NCI-H82 (cell line): ENCODE data around the gene MYOZ3.

Source experiments
- DNase-seq: peaks from one replicate; lab custom pipeline; 2025; lab: John Stamatoyannopoulos, UW

Gene MYOZ3

DNA sequence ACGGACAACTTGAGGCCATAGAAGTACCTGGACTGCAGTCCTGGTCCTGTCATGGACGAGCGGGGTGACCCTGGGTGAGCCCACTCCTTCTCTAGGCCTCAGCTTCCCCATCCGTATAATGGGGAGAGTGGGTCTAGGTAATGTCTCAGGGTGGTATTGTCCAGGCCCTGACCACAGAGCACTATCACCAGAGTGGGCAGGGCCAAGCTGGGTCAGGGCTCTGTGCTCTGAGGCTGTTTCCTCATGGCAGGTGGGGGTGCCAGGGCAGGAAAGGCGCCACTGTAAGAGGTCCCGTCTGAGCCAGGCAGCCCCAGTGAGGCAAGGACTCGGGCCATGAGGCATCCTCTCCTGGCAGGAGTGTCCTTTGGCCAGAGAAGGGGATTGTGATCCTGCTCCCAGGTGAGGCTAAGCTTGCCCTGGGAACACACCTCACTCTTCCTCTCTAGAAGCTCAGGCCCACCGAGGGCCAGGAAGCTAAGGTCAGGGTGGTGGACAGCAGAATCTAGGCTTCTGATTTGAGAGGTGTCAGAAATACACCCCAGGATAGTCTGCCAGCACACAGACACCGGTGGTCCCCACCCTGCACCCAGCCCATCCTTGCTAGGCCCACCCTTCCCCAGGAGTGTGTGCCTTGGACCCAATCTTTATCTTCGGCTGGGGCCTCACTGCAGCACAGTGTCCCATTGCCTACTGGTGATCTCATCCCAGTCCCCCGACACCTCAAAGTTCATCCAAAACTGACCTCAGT, 1.5 kb upstream of the MYOZ3 start:
- DNase-seq = no peak

DNA sequence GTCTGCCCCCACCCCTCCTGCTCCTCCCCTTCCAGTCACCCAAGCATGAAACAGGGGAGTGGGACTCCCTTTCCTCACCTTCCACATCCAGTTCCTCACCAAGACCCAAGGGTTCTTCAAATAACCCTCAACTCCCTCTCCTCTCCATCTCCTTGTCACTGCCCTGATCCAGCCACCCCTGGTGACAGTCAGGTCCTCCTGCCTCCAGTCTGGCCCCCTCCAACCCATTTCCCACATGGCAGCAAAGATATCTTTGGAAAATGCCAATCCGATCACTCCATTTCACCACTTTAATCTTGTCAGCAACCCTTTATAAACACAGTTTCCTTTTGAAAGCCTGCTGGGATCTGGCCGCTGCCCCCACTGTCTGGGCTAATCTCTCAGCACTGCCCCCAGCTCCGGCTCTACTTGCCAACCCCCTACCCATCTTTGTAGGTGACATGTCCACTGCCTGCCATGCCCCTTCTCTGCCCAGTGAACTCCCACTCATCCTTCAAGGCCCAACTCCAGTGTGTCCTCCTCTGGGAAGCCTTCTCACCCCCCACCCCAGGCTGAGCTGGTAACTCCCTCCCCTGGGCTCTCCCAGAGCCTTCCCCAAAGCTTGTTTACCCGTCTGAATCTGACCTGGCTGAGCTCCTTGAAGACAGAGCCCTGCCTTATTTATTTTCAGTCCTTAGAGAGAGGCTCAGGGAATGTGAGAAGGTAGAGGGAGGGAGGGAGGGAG, 781 bp upstream of the MYOZ3 start:
- peak; percentile 49 for DNase-seq

DNA sequence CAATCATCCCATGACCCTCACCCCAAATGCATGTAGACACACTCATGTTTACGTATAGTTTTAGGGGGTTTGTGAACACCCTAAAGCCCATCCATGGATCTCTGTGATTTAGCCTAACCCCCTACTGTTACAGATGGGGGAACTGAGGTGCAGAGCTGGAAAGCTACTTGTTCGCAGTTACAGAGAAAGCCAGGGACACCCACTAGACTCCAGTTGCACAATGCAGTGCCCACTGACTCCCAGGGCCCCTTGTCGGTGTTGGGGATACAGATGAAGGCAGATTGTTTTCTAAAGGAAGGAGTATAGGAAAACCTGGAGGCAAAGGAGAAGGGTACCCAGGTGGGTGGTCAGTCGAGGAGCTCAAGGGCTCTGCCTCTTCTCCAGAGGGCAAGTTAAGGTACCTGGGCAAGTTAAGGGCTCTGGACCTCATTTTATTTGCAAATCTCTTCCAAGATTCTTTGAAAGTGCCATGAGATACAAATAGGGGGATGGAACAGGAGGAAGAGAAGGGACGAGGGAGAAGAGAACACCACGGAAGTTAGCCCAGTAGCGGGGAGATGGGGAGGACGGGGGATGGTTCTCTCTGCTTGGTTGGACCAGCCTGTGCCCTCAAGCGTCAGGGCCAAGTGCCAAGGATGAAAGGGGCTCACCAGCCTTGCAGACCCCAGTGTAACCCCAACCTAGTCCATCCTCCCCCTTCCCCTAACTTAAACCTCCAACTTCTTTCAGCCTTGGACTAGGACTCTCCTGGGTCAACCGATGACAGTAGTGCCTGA, 958 bp downstream of the MYOZ3 start:
- DNase-seq = no peak

DNA sequence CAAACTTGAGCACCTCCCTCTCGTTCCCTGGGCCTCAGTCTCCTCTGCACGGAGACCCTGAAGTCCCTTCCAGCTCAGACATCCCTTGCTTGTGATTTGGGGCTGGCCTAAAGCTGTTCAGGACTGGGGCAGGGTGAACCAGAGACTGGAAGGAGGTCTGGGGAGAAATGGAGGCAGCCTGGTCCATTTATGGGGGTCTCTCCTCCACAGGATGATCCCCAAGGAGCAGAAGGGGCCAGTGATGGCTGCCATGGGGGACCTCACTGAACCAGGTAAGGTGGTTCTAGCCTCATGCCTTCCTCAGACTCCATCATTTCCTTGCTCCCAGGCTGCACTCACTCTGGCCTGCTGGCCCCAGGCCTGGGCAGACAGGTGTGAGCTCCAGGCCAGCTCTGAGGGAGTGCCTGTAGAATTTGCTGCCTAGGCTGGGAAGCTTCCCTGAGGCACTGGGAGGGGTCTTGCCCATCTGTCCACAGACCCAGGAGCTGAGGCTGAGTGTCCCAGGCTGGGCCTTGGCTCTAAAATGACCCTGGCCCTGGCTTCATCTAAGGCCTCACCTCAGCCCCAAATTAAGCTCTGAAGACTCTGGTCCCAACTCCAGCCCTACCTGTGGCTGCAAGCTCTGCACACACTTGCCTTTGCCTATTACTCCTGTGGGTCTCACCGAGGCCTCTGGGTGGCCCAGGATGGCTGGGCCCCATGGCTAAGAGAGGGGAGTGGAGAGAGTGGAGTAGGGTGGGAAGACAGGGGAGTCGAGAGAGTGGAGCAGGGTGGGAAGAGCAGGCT, 1.9 kb downstream of the MYOZ3 start:
- no peak for DNase-seq

- no peak for DNase-seq
Observed at GRCh38 chr5:150663936-150664335, 2.9 kb downstream of the MYOZ3 start.

- DNase-seq = no peak
Observed at GRCh38 chr5:150665044-150665443, 4.0 kb downstream of the MYOZ3 start.

DNA sequence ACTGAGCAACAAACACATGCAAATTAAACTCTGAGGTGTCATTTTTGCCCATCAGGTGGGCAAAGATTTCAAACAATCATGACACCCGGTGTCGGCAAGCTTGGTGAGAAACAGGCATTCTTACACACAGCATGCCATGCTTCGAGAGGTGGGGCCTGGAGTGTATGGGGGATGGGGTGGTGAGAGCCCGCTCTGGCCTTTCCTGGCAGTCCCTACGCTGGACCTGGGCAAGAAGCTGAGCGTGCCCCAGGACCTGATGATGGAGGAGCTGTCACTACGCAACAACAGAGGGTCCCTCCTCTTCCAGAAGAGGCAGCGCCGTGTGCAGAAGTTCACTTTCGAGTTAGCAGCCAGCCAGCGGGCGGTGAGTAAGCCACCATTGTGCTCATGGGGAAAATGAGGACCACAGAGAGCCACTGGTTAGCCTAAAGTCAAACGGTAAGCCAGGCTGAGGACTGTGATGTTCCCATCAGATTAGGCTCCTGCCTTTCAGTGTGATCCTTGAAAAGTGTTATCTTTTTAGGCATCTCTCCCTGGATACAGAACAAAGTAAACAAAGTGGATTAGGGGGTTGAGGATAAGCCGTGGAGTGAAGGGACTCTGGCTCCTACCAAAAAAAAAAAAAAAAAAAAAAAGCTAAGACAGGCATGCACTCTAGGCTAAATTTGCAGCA, 9.4 kb downstream of the MYOZ3 start:
- peak; percentile 77 for DNase-seq

DNA sequence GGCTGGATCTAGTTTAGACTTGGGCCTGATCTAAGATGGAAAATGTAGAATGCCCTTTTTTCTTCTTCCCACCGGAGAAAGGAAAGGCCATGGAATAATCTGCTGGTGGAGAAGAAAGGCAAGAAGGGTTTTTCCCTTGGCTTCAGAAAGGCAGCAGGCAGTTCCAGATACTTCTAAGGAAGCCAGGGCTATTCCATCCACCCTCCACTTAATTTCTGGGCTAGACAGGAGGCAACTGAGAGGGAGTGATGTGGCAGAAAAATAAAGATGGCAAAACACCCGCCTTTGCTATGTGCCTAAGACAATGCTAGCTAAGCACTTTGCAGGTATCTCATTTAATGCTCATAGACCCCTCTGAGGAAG, 9.9 kb downstream of the MYOZ3 start:
- no peak for DNase-seq

DNA sequence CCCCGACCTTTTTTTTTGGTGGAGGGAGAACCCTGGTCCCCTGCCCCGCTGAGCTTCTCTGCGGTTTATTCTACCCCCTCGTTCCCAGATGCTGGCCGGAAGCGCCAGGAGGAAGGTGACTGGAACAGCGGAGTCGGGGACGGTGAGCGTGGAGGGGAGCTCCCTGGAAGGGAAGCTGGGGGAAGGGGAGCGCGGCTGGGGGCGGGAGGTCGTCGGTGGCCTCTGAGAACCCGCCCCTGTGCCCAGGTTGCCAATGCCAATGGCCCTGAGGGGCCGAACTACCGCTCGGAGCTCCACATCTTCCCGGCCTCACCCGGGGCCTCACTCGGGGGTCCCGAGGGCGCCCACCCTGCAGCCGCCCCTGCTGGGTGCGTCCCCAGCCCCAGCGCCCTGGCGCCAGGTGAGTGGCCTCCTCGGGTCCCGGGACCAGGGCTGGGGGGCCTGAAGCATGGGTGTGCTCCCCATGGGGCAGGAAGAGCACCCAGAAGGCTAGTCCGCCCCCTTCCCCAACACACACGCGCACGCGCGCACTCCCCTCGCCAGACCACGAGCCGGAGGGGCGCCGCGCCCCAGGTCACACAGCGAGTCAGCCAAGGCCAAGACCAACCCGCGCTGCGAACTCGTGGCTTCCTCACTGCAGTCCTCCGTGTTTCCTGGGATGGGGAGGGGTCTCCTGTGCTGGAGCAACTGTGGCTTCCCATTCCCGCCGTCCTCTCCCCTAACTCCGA, 10.6 kb downstream of the MYOZ3 start:
- no peak for DNase-seq

- DNase-seq = no peak
Observed at GRCh38 chr5:150672237-150672883, 11.3 kb downstream of the MYOZ3 start.

GRCh38 chr5:150672884-150673275, 11.8 kb downstream of the MYOZ3 start:
- DNase-seq = no peak

GRCh38 chr5:150674341-150674821, 13.3 kb downstream of the MYOZ3 start:
- DNase-seq = no peak

DNA sequence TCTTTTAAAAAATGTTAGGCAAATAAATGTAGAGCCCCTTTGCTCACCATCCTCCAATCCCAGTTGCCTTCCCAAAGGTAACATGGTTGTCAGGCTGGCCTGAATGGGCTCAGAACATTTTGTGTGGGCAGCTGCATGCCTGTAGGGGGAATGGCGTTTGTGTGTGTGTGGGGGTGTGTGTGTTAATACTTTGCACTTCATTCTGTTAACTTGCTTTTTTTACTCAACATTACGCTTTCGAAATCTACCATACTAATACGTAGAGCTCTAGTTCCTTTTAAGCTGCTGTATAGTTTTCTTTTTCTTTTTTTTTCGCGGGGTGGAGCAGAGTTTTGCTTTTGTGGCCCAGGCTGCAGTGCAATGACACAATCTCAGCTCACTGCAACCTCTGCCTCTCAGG, 14.0 kb downstream of the MYOZ3 start:
- DNase-seq = no peak

DNA sequence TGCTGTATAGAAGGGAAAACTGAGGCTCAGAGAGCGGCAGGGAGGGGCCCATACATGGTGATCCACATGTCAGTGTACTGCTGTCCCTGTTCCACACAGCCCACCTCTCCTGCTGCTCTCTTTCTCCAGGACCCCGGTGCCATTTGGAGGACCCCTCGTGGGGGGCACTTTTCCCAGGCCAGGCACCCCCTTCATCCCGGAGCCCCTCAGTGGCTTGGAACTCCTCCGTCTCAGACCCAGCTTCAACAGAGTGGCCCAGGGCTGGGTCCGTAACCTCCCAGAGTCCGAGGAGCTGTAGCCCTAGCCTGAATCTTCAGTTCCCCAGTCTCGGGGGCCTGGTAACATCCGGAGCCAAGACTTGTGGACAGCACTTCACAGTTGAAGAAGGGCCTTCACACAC, 15.5 kb downstream of the MYOZ3 start:
- DNase-seq = no peak

- DNase-seq = no peak
Observed at GRCh38 chr5:150689120-150689519, 28.1 kb downstream of the MYOZ3 start.

DNA sequence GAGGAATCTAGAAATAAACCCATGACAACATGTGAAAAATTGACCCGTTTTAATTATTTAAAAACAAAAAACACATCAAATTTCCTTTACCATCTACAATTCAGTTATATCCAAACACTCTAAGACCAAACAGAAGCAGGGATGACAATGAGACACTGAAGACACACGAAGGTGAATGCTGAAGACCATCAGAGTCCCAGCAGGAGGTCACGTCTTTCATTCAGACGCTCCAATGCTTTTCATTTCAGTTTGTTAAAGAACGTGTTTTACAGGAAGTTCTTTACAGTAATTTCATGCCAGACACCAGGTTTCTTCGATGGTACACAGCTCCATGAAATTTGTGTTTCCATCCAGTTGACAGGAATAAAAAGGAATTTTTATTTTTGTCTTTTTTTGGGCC, 29.7 kb downstream of the MYOZ3 start:
- DNase-seq = no peak

- DNase-seq = no peak
Observed at GRCh38 chr5:150692276-150692675, 31.2 kb downstream of the MYOZ3 start.

DNA sequence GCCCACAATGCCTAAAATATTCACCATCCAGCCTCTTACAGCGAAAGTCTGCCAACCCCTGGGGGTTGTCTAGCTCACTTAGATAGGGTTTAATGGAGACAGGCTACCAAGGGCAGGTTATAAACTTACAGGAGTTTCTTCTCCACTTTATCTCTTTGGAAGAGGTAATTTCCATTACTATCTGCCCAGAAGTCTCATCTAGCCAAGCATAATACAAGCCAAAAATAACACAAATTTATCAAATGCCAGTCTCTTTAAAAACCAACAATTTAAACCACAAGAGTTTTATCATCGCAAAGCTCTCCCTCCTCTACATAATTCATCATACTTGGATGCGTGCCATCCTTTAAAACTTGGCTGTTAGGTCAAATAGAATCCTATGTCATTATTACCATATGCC, 33.6 kb downstream of the MYOZ3 start:
- DNase-seq = no peak

DNA sequence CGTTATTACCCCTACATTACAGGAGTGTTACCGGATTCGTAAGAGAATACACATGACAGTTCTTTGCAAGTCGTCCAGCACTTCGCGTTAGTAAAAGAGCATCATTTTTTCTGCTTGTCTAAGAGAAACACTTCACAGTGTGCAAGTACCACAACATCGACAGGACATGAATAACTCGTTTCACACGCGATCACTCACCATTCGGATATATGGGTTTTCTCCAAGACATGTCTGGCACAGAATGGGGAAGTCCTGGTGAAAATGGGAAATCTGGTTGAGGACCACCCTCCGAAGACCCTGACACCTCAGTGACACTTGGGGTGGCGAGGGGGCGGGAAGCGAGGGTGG, 39.2 kb downstream of the MYOZ3 start:
- no peak for DNase-seq

DNA sequence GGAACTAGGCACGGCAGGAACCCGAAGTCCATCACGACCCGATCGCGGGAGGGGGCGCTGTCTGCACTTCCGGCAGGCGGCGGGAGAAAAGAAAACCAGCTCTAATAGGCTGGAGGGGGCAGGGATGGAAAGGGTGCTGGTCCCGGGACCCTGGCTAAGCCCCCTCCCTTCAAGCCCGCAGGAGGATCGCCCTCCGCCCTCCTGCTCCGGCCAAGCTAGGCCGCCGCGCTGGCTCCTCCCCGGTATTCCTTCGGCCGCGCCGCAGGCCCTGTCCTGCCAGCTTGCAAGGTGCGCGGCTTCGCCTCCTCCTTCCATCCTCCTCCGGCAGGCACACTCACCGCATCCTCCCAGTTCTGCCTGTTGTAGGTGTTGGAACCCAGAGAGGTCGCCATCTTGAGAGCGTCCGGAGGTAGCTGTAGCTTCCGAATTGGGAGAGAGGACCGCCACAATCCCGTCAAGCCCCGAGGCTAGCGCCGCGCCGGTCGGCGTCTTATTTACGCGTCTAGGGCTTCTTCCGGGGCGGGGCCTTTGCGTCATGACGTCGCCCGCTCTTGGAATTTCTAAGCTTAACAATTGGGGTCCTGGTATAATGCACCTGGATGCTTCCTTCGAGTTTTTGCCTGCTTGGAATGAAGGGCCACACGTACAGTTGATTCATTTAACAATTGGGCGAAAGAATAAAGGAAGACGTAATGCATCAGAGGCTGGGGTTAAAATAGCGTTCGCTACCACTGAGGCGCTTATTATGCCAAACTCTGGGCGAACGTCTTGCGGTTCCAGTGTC, 39.7 kb downstream of the MYOZ3 start, which contains the start of gene RBM22:
TSS of gene RBM22 (minus strand) at position 469 of the 784 bp plus-strand sequence. CDS start at position 392, 77 bp downstream.
- peak; percentile 93 for DNase-seq
